ENCODE results near the gene HOXC9. TPM values are rescaled to one million over a fixed set of nuclear protein-coding genes. Genes with fewer than 3 reads are reported as not detected.

Gene HOXC9
- total RNA-seq, 1 donor from 2014 or later = not detected

GRCh38 chr12:54047964-54048303, 48.0 kb downstream of the HOXC9 start:
- TF ChIP-seq CTCF (IDR thresholded peaks at IDR 0.05; ENCODE audit: borderline replicate concordance) = no peak
- Histone ChIP-seq H3K27ac (replicated peaks) (no peak overlapping the region), H3K4me1 (peaks cover 18% of the 10 kb centered on the region), H3K27me3 (ENCODE audit: low read depth) (peaks cover 98% of the 10 kb centered on the region), H3K36me3 (no peaks in the 10 kb centered on the region), H3K9me3 (replicated peaks) (no peaks in the 10 kb centered on the region), H3K4me3 (no peak overlapping the region)
- intact Hi-C loops (cut with micrococcal nuclease) = no loop called here
- DNase-seq = no peak

GRCh38 chr12:54048406-54049093, 48.6 kb downstream of the HOXC9 start:
- H3K27me3 ChIP-seq (ENCODE audit: low read depth) = peaks cover 98% of the 10 kb centered on the region
- no peak overlapping the region for H3K27ac ChIP-seq (replicated peaks)
- TF ChIP-seq CTCF (IDR thresholded peaks at IDR 0.05; ENCODE audit: borderline replicate concordance) = no peak
- intact Hi-C loops (cut with micrococcal nuclease) = no loop called here
- H3K4me3 ChIP-seq = no peak overlapping the region
- H3K9me3 ChIP-seq (replicated peaks) = no peaks in the 10 kb centered on the region
- no peaks in the 10 kb centered on the region for H3K36me3 ChIP-seq
- DNase-seq = no peak
- H3K4me1 ChIP-seq = peaks cover 24% of the 10 kb centered on the region

GRCh38 chr12:54049108-54049507, 49.1 kb downstream of the HOXC9 start:
- peaks cover 30% of the 10 kb centered on the region for H3K4me1 ChIP-seq
- H3K9me3 ChIP-seq (replicated peaks) = no peaks in the 10 kb centered on the region
- H3K4me3 ChIP-seq = no peak overlapping the region
- H3K36me3 ChIP-seq = no peaks in the 10 kb centered on the region
- TF ChIP-seq CTCF (IDR thresholded peaks at IDR 0.05; ENCODE audit: borderline replicate concordance) = no peak
- peaks cover 99% of the 10 kb centered on the region for H3K27me3 ChIP-seq (ENCODE audit: low read depth)
- intact Hi-C loops (cut with micrococcal nuclease) = no loop called here
- DNase-seq = no peak
- no peak overlapping the region for H3K27ac ChIP-seq (replicated peaks)

GRCh38 chr12:54050482-54050810, 50.5 kb downstream of the HOXC9 start:
- no peaks in the 10 kb centered on the region for H3K9me3 ChIP-seq (replicated peaks)
- no peak overlapping the region for H3K27ac ChIP-seq (replicated peaks)
- TF ChIP-seq CTCF (IDR thresholded peaks at IDR 0.05; ENCODE audit: borderline replicate concordance) = no peak
- H3K4me3 ChIP-seq = no peak overlapping the region
- H3K36me3 ChIP-seq = no peaks in the 10 kb centered on the region
- peaks cover 31% of the 10 kb centered on the region for H3K4me1 ChIP-seq
- intact Hi-C loops (cut with micrococcal nuclease) = no loop called here
- DNase-seq = no peak
- H3K27me3 ChIP-seq (ENCODE audit: low read depth) = peaks cover 99% of the 10 kb centered on the region

- H3K4me1 ChIP-seq = peaks cover 31% of the 10 kb centered on the region
- no peak overlapping the region for H3K4me3 ChIP-seq
- no peaks in the 10 kb centered on the region for H3K9me3 ChIP-seq (replicated peaks)
- TF ChIP-seq CTCF (IDR thresholded peaks at IDR 0.05; ENCODE audit: borderline replicate concordance) = no peak
- no peaks in the 10 kb centered on the region for H3K36me3 ChIP-seq
- no peak for DNase-seq
- H3K27ac ChIP-seq (replicated peaks) = no peak overlapping the region
- intact Hi-C loops (cut with micrococcal nuclease) = no loop called here
- peaks cover 99% of the 10 kb centered on the region for H3K27me3 ChIP-seq (ENCODE audit: low read depth)
These were observed 51.3 kb downstream of the HOXC9 start for GRCh38 chr12:54051026-54051842.
